ENCODE results near the gene C11orf68.

C11orf68 gene

DNA sequence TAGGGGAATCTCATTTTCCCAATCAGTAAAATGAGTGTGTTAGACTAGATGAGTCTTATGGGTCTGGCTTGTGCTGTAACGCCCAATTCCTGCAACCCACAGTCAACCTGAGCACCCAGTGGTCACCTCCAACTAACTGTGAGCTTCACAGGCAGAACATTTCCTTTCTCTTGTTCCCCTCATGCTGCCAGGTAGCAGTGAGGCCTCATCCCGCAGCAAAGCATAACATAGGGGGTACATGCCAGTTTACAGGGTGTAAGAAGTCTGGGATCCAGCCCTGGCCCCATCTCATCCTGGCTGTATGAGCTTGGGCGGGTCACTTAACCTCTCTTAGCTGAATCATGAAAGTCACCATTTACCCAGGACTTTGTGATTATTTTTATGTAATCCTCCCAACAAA is 50.0 kb downstream of the C11orf68 start:
- TF ChIP-seq POLR2AphosphoS5 (IDR thresholded peaks at IDR 0.05; ENCODE audit: low read depth, low read length) = peak; percentile 32; the same call in 1 of the 2 replicates
- TF ChIP-seq, protein P1, sequence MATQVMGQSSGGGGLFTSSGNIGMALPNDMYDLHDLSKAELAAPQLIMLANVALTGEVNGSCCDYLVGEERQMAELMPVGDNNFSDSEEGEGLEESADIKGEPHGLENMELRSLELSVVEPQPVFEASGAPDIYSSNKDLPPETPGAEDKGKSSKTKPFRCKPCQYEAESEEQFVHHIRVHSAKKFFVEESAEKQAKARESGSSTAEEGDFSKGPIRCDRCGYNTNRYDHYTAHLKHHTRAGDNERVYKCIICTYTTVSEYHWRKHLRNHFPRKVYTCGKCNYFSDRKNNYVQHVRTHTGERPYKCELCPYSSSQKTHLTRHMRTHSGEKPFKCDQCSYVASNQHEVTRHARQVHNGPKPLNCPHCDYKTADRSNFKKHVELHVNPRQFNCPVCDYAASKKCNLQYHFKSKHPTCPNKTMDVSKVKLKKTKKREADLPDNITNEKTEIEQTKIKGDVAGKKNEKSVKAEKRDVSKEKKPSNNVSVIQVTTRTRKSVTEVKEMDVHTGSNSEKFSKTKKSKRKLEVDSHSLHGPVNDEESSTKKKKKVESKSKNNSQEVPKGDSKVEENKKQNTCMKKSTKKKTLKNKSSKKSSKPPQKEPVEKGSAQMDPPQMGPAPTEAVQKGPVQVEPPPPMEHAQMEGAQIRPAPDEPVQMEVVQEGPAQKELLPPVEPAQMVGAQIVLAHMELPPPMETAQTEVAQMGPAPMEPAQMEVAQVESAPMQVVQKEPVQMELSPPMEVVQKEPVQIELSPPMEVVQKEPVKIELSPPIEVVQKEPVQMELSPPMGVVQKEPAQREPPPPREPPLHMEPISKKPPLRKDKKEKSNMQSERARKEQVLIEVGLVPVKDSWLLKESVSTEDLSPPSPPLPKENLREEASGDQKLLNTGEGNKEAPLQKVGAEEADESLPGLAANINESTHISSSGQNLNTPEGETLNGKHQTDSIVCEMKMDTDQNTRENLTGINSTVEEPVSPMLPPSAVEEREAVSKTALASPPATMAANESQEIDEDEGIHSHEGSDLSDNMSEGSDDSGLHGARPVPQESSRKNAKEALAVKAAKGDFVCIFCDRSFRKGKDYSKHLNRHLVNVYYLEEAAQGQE (IDR thresholded peaks at IDR 0.05; ENCODE audit: insufficient read depth in 1 of 2, low read depth in 2 of 2, low read length in 2 of 2) = no peak

DNA sequence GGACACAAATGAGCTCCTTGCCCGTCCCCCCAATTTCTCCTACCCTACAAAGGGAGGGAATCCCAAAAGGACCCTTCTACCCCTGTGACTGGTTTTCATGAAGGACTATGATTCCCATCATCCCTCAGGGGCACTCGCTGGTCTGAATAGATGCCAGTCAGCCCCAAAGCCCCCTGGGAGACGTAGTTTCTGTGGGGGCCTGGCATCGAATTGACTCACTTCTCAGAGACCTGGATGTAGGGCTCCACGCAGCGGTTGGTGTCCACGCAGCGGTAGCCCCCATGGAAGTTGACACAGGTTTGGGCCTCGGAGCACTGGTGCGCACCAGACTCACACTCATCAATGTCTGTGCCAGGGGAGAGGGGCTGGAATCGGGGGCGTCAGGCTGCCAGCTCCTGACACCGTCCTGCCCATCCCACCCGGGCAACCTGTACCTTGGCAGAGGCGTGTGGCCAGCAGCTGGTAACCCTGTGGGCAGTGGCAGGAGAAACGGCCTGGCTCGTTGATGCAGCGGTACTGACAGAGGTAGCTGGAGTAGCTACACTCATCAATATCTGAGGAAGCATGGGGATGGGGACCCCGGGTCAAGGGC is 50.7 kb downstream of the C11orf68 start:
- TF ChIP-seq FOXP2 (optimal IDR thresholded peaks at IDR 0.05; ENCODE audit: borderline replicate concordance, extremely low read depth, extremely low read length, insufficient read depth) (no peak), TAF1 (IDR thresholded peaks at IDR 0.05; ENCODE audit: borderline replicate concordance, insufficient read depth, low read length) (no peak), POLR2AphosphoS5 (IDR thresholded peaks at IDR 0.05; ENCODE audit: low read depth, low read length) (peak; percentile 45; the same call in 1 of the 2 replicates), SIN3A (IDR thresholded peaks at IDR 0.05; ENCODE audit: borderline replicate concordance, insufficient read depth, low read length) (no peak)
- TF ChIP-seq, protein P1 (IDR thresholded peaks at IDR 0.05; ENCODE audit: insufficient read depth in 1 of 2, low read depth in 2 of 2, low read length in 2 of 2) = no peak

DNA sequence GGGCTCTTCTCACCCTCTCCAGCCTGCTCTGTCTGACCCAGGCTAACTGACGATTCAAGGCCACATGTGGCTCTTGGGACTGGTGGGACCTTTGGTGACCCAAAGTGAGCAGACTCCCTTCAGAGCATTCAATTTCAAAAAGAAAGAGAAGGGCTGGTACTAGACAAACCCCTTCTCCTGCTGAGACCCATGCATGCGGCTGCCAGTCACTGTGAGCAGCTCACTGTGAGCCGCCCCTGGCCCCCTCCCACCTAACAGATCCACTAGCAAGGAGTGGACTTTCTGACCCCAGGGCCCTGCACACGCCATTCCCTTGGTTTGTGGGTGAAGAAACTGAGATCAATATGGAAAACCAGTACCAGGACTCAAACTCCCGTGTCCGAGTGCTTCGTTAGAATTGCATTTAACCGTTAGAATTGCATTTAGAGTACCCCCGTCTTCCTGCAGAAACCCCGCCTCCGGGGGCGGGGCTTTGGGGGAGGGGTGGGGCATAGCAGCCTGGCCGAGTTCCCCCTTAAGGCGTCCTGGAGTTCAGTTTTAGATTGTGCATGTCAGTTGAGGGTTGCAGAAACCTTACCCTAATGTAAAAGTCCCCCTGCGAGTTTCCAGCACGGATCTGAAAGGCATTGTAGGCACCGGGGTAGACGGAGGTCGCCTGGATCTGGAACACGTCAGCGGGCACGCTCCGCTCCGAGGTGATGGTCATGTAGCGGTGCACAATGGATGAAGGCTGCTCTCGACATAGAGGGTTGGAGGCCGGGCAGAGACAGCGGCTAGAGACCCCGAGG is 51.4 kb downstream of the C11orf68 start:
- TF ChIP-seq SIN3A (IDR thresholded peaks at IDR 0.05; ENCODE audit: borderline replicate concordance, insufficient read depth, low read length) = no peak
- TF ChIP-seq TAF1 (IDR thresholded peaks at IDR 0.05; ENCODE audit: borderline replicate concordance, insufficient read depth, low read length) = no peak
- TF ChIP-seq, protein P1 (IDR thresholded peaks at IDR 0.05; ENCODE audit: insufficient read depth in 1 of 2, low read depth in 2 of 2, low read length in 2 of 2) = no peak
- no peak for TF ChIP-seq POLR2AphosphoS5 (IDR thresholded peaks at IDR 0.05; ENCODE audit: low read depth, low read length)
- no peak for TF ChIP-seq FOXP2 (optimal IDR thresholded peaks at IDR 0.05; ENCODE audit: borderline replicate concordance, extremely low read depth, extremely low read length, insufficient read depth)

Measured in PFSK-1 (cell line).